Right renal pelvis (tissue), 4 donors: Measurements from ENCODE around the gene CLUH. TPM values are rescaled to one million over a fixed set of nuclear protein-coding genes. Genes with fewer than 3 reads are reported as not detected.

Source experiments
- polyA plus RNA-seq, 4 donors: library from polyadenylated mRNA; unstranded; fragments of 120-200 nt; gene quantifications; one replicate each; pipeline ENCODE4 v1.2.1, GENCODE V29; 2013; ENCODE audit not compliant: insufficient read length in 4 of 4

Gene CLUH
- polyA plus RNA-seq, 4 donors, result 42.9 to 59.1 (median 54.9) TPM

Other genes with a start within 250 kb of the CLUH start
- 10 to 100 TPM; 37.2 to 47.0 (median 42.1) TPM for gene METTL16, start 199.9 kb downstream of the CLUH start, polyA plus RNA-seq
- gene PAFAH1B1, start 118.1 kb downstream of the CLUH start, polyA plus RNA-seq, result 100 to 1,000 TPM; 116 to 148 (median 138) TPM
- gene CCDC92B, start 37.9 kb upstream of the CLUH start, polyA plus RNA-seq, result under 1 TPM; 0.14 to 0.39 (median 0.26) TPM
- 10 to 100 TPM; 23.3 to 28.2 (median 24.7) TPM for gene RAP1GAP2, start 84.7 kb upstream of the CLUH start, polyA plus RNA-seq